H9 (cell line): ENCODE data around the gene CBX1. TPM values are rescaled to one million over a fixed set of nuclear protein-coding genes. Genes with fewer than 3 reads are reported as not detected.

ENCODE experiments used
- DNase-seq: peaks from one replicate; pipeline ENCODE4 v3.0.0-alpha.2; 2017
- H2AFZ ChIP-seq: one replicate; pipeline ENCODE4 v1.6.1; 2013; ENCODE audit warnings: mild to moderate bottlenecking, low read length, control low read depth, moderate library complexity
- H2AK5ac ChIP-seq: 2 replicates; pipeline ENCODE4 v1.6.1; 2013; ENCODE audit warnings: low read length, control low read depth, mixed read lengths; ENCODE audit not compliant: insufficient read length
- H2BK120ac ChIP-seq: one replicate; pipeline ENCODE4 v1.6.1; 2013; ENCODE audit warnings: low read depth, mild to moderate bottlenecking, low read length, control low read depth, inconsistent platforms; ENCODE audit not compliant: poor library complexity, severe bottlenecking
- H2BK12ac ChIP-seq: 2 replicates; pipeline ENCODE4 v1.6.1; 2013; ENCODE audit warnings: low read length, control low read depth, mixed read lengths, low read depth; ENCODE audit not compliant: insufficient read length
- H2BK15ac ChIP-seq: 2 replicates; pipeline ENCODE4 v1.6.1; 2013; ENCODE audit warnings: low read depth, low read length, control low read depth
- H2BK20ac ChIP-seq: one replicate; pipeline ENCODE4 v1.6.1; 2013; ENCODE audit warnings: low read depth, mild to moderate bottlenecking, low read length, control low read depth, inconsistent platforms; ENCODE audit not compliant: poor library complexity, severe bottlenecking
- H2BK5ac ChIP-seq: 2 replicates; pipeline ENCODE4 v1.6.1; 2013; ENCODE audit warnings: low read length, control low read depth, mixed read lengths; ENCODE audit not compliant: insufficient read length
- H3K14ac ChIP-seq: 2 replicates; pipeline ENCODE4 v1.6.1; 2013; ENCODE audit warnings: low read length, control low read depth; ENCODE audit not compliant: insufficient read depth
- H3K18ac ChIP-seq: 2 replicates; pipeline ENCODE4 v1.6.1; 2013; ENCODE audit warnings: low read depth, mild to moderate bottlenecking, mixed read lengths, low read length, control low read depth; ENCODE audit not compliant: insufficient read length
- H3K23ac ChIP-seq: 2 replicates; pipeline ENCODE4 v1.6.1; 2013; ENCODE audit warnings: low read length, control low read depth, mixed read lengths, low read depth; ENCODE audit not compliant: insufficient read length
- H3K23me2 ChIP-seq: 2 replicates; pipeline ENCODE4 v1.6.1; 2013; ENCODE audit warnings: low read depth, mild to moderate bottlenecking, mixed read lengths, low read length, control low read depth; ENCODE audit not compliant: insufficient read length, poor library complexity, severe bottlenecking
- H3K27ac ChIP-seq: 2 replicates; pipeline ENCODE4 v1.5.1; 2013; ENCODE audit warnings: low read length, control low read depth, mixed read lengths, low read depth; ENCODE audit not compliant: insufficient read length
- H3K27me3 ChIP-seq: 2 replicates; pipeline ENCODE4 v1.6.1; 2013; ENCODE audit warnings: low read length, control low read depth, inconsistent platforms; ENCODE audit not compliant: insufficient read depth
- H3K4ac ChIP-seq: 2 replicates; pipeline ENCODE4 v1.6.1; 2013; ENCODE audit warnings: low read depth, mild to moderate bottlenecking, control low read depth, inconsistent platforms, low read length, moderate library complexity
- H3K4me1 ChIP-seq: 2 replicates; pipeline ENCODE4 v1.6.1; 2013; ENCODE audit warnings: low read length, control low read depth, inconsistent platforms; ENCODE audit not compliant: insufficient read depth
- H3K4me2 ChIP-seq: 2 replicates; pipeline ENCODE4 v1.6.1; 2013; ENCODE audit warnings: low read length, control low read depth, mixed read lengths; ENCODE audit not compliant: insufficient read length, insufficient read depth
- H3K56ac ChIP-seq: 2 replicates; pipeline ENCODE4 v1.6.1; 2013; ENCODE audit warnings: low read depth, mild to moderate bottlenecking, mixed read lengths, low read length, control low read depth; ENCODE audit not compliant: insufficient read length
- H3K79me1 ChIP-seq: 2 replicates; pipeline ENCODE4 v1.6.1; 2013; ENCODE audit warnings: low read depth, mild to moderate bottlenecking, moderate library complexity, low read length, control low read depth, inconsistent platforms; ENCODE audit not compliant: insufficient read depth, poor library complexity, severe bottlenecking
- H3K79me2 ChIP-seq: 2 replicates; pipeline ENCODE4 v1.6.1; 2013; ENCODE audit warnings: low read length, control low read depth, inconsistent platforms; ENCODE audit not compliant: insufficient read depth
- H3K9ac ChIP-seq: 2 replicates; pipeline ENCODE4 v1.6.1; 2013; ENCODE audit warnings: low read length, control low read depth, mixed read lengths; ENCODE audit not compliant: insufficient read length; ENCODE audit errors: extremely low read depth
- H3K9me3 ChIP-seq: one replicate; pipeline ENCODE4 v1.6.1; 2013; ENCODE audit warnings: low read depth, low read length, inconsistent platforms; ENCODE audit not compliant: control insufficient read depth
- H3T11ph ChIP-seq: one replicate; pipeline ENCODE4 v1.6.1; 2013; ENCODE audit warnings: mild to moderate bottlenecking, low read length, control low read depth, inconsistent platforms
- H4K20me1 ChIP-seq: one replicate; pipeline ENCODE4 v1.6.1; 2013; ENCODE audit not compliant: control insufficient read depth, insufficient read length, insufficient read depth
- H4K5ac ChIP-seq: 2 replicates; pipeline ENCODE4 v1.6.1; 2013; ENCODE audit warnings: low read depth, mild to moderate bottlenecking, mixed read lengths, low read length, control low read depth; ENCODE audit not compliant: insufficient read length
- H4K8ac ChIP-seq: replicated peaks from 2 replicates; pipeline ENCODE4 v1.6.1; 2013; ENCODE audit warnings: low read length, control low read depth, mixed read lengths, low read depth; ENCODE audit not compliant: insufficient read length
- H4K91ac ChIP-seq: 2 replicates; pipeline ENCODE4 v1.6.1; 2013; ENCODE audit warnings: low read depth, mild to moderate bottlenecking, moderate library complexity, mixed read lengths, low read length, control low read depth; ENCODE audit not compliant: insufficient read length
- H3K27ac Mint-ChIP-seq, 3 experiments: 2 replicates in 2 of 3; 3 replicates in 1 of 3; pipeline ENCODE4 v1.8.0; 2020 to 2021; ENCODE audit warnings: mixed read lengths in 3 of 3, mild to moderate bottlenecking in 1 of 3, moderate library complexity in 1 of 3
- H3K27me3 Mint-ChIP-seq: 2 replicates; pipeline ENCODE4 v1.8.0; 2021; ENCODE audit warnings: low read depth, mild to moderate bottlenecking, moderate library complexity, mixed read lengths
- H3K36me3 Mint-ChIP-seq, 3 experiments: 2 replicates in 2 of 3; 3 replicates in 1 of 3; pipeline ENCODE4 v1.8.0; 2020 to 2021; ENCODE audit warnings: low read depth in 3 of 3, mixed read lengths in 3 of 3; ENCODE audit not compliant: insufficient read depth in 1 of 3
- H3K4me1 Mint-ChIP-seq, 2 experiments: 2 replicates each; pipeline ENCODE4 v1.8.0; 2020; ENCODE audit warnings: mixed read lengths in 2 of 2
- H3K4me3 Mint-ChIP-seq, 2 experiments: 2 replicates in 1 of 2; 3 replicates in 1 of 2; pipeline ENCODE4 v1.8.0; 2020 to 2021; ENCODE audit warnings: mild to moderate bottlenecking in 2 of 2, mixed read lengths in 2 of 2, moderate library complexity in 1 of 2
- H3K9me3 Mint-ChIP-seq, 2 experiments: 2 replicates in 1 of 2; 3 replicates in 1 of 2; pipeline ENCODE4 v1.8.0; 2020; ENCODE audit warnings: mild to moderate bottlenecking in 2 of 2, mixed read lengths in 2 of 2, moderate library complexity in 1 of 2
- WGBS: extraction: QIAGEN DNeasy Blood & Tissue Kit; methylation state at CpG from one replicate; pipeline ENCODE4 v1.1.7; 2013; ENCODE audit warnings: missing lambda C conversion rate, low lambda C conversion rate, mixed read lengths; ENCODE audit not compliant: insufficient read length; ENCODE audit errors: extremely low coverage; 5-methylcytosine and 5-hydroxymethylcytosine counted together
- total RNA-seq: library from RNA; stranded (reverse); gene quantifications from 2 replicates; pipeline ENCODE4 v1.2.1, GENCODE V29; 2021
- TF ChIP-seq, protein P1 (sequence below): fragments of 200-600 bp; sonication (generic); conservative IDR thresholded peaks from 3 replicates; pipeline ENCODE4 v1.8.0; 2021; ENCODE audit warnings: antibody characterized with exemption, mild to moderate bottlenecking

CBX1 gene
- total RNA-seq, 1 experiment from 2014 or later: 155 TPM

DNA sequence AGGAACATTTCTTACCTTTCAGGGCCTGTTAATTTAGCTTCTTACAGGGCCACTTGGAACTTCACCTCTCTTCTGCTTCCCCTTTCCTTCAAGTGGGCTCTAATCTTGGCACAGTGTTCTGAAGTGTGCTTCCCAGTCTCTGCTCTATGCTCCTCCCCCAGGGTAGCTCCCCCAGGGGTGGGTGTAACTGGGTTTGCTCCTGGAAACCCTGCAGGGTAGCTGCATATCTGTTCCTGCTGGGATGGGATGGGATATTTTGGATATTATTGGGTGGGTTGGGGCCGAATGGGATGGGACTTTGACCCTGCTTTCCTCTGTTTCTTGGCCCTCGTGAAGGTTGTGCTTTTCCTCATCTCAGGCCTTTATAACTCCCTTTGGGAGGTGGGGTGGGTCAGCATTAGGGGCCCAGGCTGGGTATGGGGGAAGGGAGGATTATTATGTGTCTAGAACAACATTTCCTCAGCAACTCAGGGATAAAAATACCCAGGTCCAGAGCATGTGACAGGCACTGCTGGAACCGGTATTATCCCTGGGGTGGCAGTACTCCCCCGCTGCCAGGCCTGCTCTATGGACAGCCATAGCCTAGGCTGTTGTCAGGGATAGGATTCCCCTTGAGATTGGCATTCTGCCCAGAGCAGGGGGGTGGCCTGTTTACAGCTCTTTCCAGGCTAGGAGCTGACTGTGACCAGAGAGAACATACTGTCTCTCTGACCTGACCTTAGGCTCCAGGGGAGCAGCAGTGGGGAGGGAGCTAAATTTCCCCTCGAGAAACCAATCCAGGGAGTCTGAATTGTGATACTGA is 48.1 kb downstream of the CBX1 start:
- Histone ChIP-seq H3K4me1 (peaks cover 18% of the 10 kb centered on the region; the same call in 1 of the 2 replicates), H3K9ac (no peak overlapping the region)
- no CpG with 5 or more reads among the region's 5 CpGs for WGBS

More for the DNA sequence above, 48.1 kb downstream of the CBX1 start:
- no peaks in the 10 kb centered on the region for H4K20me1 ChIP-seq
- Mint-ChIP-seq H3K27me3 (no peaks in the 10 kb centered on the region; the same call in 1 of the 2 replicates), H3K4me1 (peaks cover 63 to 80% of the 10 kb centered on the region in 2 experiments), H3K9me3 (no peaks in the 10 kb centered on the region; a peak in 2 of 5 replicates), H3K36me3 (peaks cover 50 to 58% (median 51%) of the 10 kb centered on the region in 3 experiments), H3K4me3 (peak overlapping the region; percentile 37 to 94), H3K27ac (peak overlapping the region; percentile 89 to 99 (median 93))
- no peaks in the 10 kb centered on the region for H3K27me3 ChIP-seq
- H3K4me2 ChIP-seq: peak overlapping the region; percentile 45
- H3K18ac ChIP-seq: no peak overlapping the region
- H2BK15ac ChIP-seq: no peak overlapping the region
- no peak overlapping the region for H4K8ac ChIP-seq
- H3K14ac ChIP-seq: no peak overlapping the region
- DNase-seq: no peak
- H3T11ph ChIP-seq: no peak overlapping the region
- no peak overlapping the region for H3K4ac ChIP-seq
- no peak overlapping the region for H4K5ac ChIP-seq
- no peak overlapping the region for H4K91ac ChIP-seq
- no peak overlapping the region for H2AFZ ChIP-seq
- H2BK12ac ChIP-seq: no peak overlapping the region
- H3K56ac ChIP-seq: no peak overlapping the region
- H2AK5ac ChIP-seq: no peak overlapping the region
- H3K23ac ChIP-seq: no peak overlapping the region
- H2BK20ac ChIP-seq: no peak overlapping the region
- H3K27ac ChIP-seq: peak overlapping the region; percentile 42
- H3K23me2 ChIP-seq: peaks cover 8% of the 10 kb centered on the region
- H3K9me3 ChIP-seq: no peaks in the 10 kb centered on the region
- H2BK5ac ChIP-seq: no peak overlapping the region
- H3K79me1 ChIP-seq: peaks cover 4% of the 10 kb centered on the region
- H3K79me2 ChIP-seq: peaks cover 19% of the 10 kb centered on the region; the same call in 1 of the 2 replicates
- TF ChIP-seq, protein P1, sequence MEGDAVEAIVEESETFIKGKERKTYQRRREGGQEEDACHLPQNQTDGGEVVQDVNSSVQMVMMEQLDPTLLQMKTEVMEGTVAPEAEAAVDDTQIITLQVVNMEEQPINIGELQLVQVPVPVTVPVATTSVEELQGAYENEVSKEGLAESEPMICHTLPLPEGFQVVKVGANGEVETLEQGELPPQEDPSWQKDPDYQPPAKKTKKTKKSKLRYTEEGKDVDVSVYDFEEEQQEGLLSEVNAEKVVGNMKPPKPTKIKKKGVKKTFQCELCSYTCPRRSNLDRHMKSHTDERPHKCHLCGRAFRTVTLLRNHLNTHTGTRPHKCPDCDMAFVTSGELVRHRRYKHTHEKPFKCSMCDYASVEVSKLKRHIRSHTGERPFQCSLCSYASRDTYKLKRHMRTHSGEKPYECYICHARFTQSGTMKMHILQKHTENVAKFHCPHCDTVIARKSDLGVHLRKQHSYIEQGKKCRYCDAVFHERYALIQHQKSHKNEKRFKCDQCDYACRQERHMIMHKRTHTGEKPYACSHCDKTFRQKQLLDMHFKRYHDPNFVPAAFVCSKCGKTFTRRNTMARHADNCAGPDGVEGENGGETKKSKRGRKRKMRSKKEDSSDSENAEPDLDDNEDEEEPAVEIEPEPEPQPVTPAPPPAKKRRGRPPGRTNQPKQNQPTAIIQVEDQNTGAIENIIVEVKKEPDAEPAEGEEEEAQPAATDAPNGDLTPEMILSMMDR: no peak
- no peak overlapping the region for H2BK120ac ChIP-seq
